Dermis microvascular lymphatic vessel endothelial cell (primary cell): Measurements from ENCODE around the gene CXorf49. TPM values are rescaled to one million over a fixed set of nuclear protein-coding genes. Genes with fewer than 3 reads are reported as not detected.
"Not testable (repeated sequence)": the region's sequence is repeated elsewhere in the genome, so short reads cannot be mapped to it uniquely, and the experiment has no call there.

ENCODE experiments used
- DNase-seq, 2 donors: peaks; one replicate each; pipeline versions ENCODE4 v3.0.0 to v3.0.0-alpha.2; 2010; ENCODE audit warnings: low read depth in 2 of 2
- total RNA-seq: library from RNA; depleted of rRNA; stranded (reverse); fragments of >200 nt; gene quantifications from 2 replicates; pipeline ENCODE4 v1.2.1, GENCODE V29; 2014

CXorf49 gene
- not detected in 2 replicates for total RNA-seq

- DNase-seq: not testable (repeated sequence)
Observed at GRCh38 chrX:71718185-71718584, at the start of gene CXorf49. CXorf49 (minus strand) TSS chrX:71718285; CDS start chrX:71718151, 134 bp downstream.

GRCh38 chrX:71767134-71767533, 49.0 kb upstream of the CXorf49 start:
- DNase-seq: not testable (repeated sequence)

- not testable (repeated sequence) for DNase-seq
Observed at GRCh38 chrX:71765613-71766012, 47.5 kb upstream of the CXorf49 start.

- DNase-seq: not testable (repeated sequence)
Observed at GRCh38 chrX:71764832-71765231, 46.7 kb upstream of the CXorf49 start.

- DNase-seq: not testable (repeated sequence)
Observed at GRCh38 chrX:71763049-71763448, 45.0 kb upstream of the CXorf49 start, which contains the start of gene CXorf49B. CXorf49B (plus strand) TSS chrX:71763349; CDS start chrX:71763424, 75 bp downstream.

GRCh38 chrX:71760688-71761281, 42.7 kb upstream of the CXorf49 start:
- DNase-seq: not testable (repeated sequence)

- not testable (repeated sequence) for DNase-seq
Observed at GRCh38 chrX:71720289-71720886, 2.3 kb upstream of the CXorf49 start.

GRCh38 chrX:71719195-71719594, 1.1 kb upstream of the CXorf49 start:
- not testable (repeated sequence) for DNase-seq

- not testable (repeated sequence) for DNase-seq
Observed at GRCh38 chrX:71716323-71716722, 1.8 kb downstream of the CXorf49 start.

GRCh38 chrX:71715551-71715950, 2.5 kb downstream of the CXorf49 start:
- DNase-seq: not testable (repeated sequence)

- DNase-seq: not testable (repeated sequence)
Observed at GRCh38 chrX:71714064-71714463, 4.0 kb downstream of the CXorf49 start.

- DNase-seq: not testable (repeated sequence)
Observed at GRCh38 chrX:71702853-71703252, 15.2 kb downstream of the CXorf49 start.

- DNase-seq: not testable (repeated sequence)
Observed at GRCh38 chrX:71699023-71699344, 19.1 kb downstream of the CXorf49 start.

GRCh38 chrX:71698299-71699022, 19.6 kb downstream of the CXorf49 start:
- DNase-seq: not testable (repeated sequence)

- DNase-seq: not testable (repeated sequence)
Observed at GRCh38 chrX:71697466-71698298, 20.4 kb downstream of the CXorf49 start.

- DNase-seq: not testable (repeated sequence)
Observed at GRCh38 chrX:71696641-71697465, 21.2 kb downstream of the CXorf49 start.

GRCh38 chrX:71679575-71680207, 38.4 kb downstream of the CXorf49 start:
- DNase-seq: no peak

- DNase-seq: not testable (repeated sequence)
Observed at GRCh38 chrX:71677195-71677594, 40.9 kb downstream of the CXorf49 start.

- DNase-seq: not testable (repeated sequence)
Observed at GRCh38 chrX:71676068-71676795, 41.9 kb downstream of the CXorf49 start.
